Natural killer cell treated with Interleukin-12 subunit alpha and Interleukin-12 subunit beta and Interleukin-15 and Interleukin-18, amount 100 ng/mL, for 72 hours (primary cell): ENCODE data around the gene TRIM28. TPM values are rescaled to one million over a fixed set of nuclear protein-coding genes. Genes with fewer than 3 reads are reported as not detected.

Experiments
- ATAC-seq, 2 donors: fragments of 150-1000 bp; cut with Tn5 transposase in 1 of 2; sonication (Bioruptor Pico), chemical (Tn5 transposase) in 1 of 2; 2 replicates each; pipeline ENCODE4 v1.10.0; 2021
- DNase-seq: peaks from one replicate; pipeline ENCODE4 v3.0.0; 2022; ENCODE audit warnings: low spot score
- H3K27ac Mint-ChIP-seq, 2 donors: 1 replicate in 1 of 2; 2 replicates in 1 of 2; pipeline ENCODE4 v1.8.0; 2022; ENCODE audit warnings: mixed read lengths in 2 of 2, mild to moderate bottlenecking in 1 of 2, moderate library complexity in 1 of 2
- H3K27me3 Mint-ChIP-seq, 2 donors: 1 replicate in 1 of 2; 2 replicates in 1 of 2; pipeline ENCODE4 v1.8.0; 2022; ENCODE audit warnings: mixed read lengths in 2 of 2
- H3K36me3 Mint-ChIP-seq: one replicate; pipeline ENCODE4 v1.8.0; 2022; ENCODE audit warnings: mixed read lengths
- H3K4me1 Mint-ChIP-seq, 2 donors: 1 replicate in 1 of 2; 2 replicates in 1 of 2; pipeline ENCODE4 v1.8.0; 2022; ENCODE audit warnings: low read depth in 2 of 2, mixed read lengths in 2 of 2, mild to moderate bottlenecking in 1 of 2
- H3K4me3 Mint-ChIP-seq: one replicate; pipeline ENCODE4 v1.8.0; 2022; ENCODE audit warnings: mixed read lengths
- H3K9me3 Mint-ChIP-seq: 2 replicates; pipeline ENCODE4 v1.8.0; 2022; ENCODE audit warnings: mixed read lengths
- total RNA-seq, 2 donors: library from RNA; stranded (reverse); gene quantifications; one replicate each; pipeline ENCODE4 v1.2.3, GENCODE V29; 2022

The TRIM28 gene
- total RNA-seq, 2 donors from 2014 or later, result 424 to 774 TPM

DNA sequence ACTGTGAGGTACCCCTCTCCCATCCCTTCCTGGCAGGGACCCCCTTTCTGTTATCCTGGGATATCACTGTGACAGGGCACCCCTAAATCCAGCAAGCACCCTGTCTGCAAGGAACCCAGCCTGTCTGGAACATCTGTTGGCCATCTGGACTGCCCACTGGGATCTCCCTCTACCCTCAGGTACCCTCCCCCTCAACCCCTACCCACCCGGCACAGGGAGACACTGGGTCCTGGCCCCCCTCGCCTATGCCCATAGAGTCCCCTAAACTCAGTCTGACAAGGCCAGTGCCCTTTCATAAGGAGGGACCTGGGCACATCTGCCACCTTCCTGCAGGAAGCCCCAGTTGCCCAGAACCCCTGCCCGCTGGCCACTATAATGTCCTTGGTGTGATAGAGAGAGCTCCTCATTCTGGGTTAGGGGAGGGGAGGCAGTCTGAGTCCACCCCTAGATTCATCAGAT, 29.3 kb upstream of the TRIM28 start:
- Mint-ChIP-seq H3K4me1 (peaks cover 27 to 34% of the 10 kb centered on the region in 2 donors), H3K27me3 (no peaks in the 10 kb centered on the region), H3K9me3 (no peaks in the 10 kb centered on the region), H3K4me3 (peak overlapping the region; percentile 81), H3K27ac (peak overlapping the region in 1 of 2 donors; percentile 42), H3K36me3 (no peaks in the 10 kb centered on the region)
- DNase-seq, result no peak
- ATAC-seq, result no peak

GRCh38 chr19:58515259-58515658, 28.6 kb upstream of the TRIM28 start:
- H3K27me3 Mint-ChIP-seq, result no peaks in the 10 kb centered on the region
- H3K9me3 Mint-ChIP-seq, result no peaks in the 10 kb centered on the region
- peak overlapping the region; percentile 75 for H3K4me3 Mint-ChIP-seq
- DNase-seq, result no peak
- H3K36me3 Mint-ChIP-seq, result no peaks in the 10 kb centered on the region
- H3K4me1 Mint-ChIP-seq, result peaks cover 34 to 39% of the 10 kb centered on the region in 2 donors
- ATAC-seq, result no peak
- peak overlapping the region; percentile 40 to 49 for H3K27ac Mint-ChIP-seq

DNA sequence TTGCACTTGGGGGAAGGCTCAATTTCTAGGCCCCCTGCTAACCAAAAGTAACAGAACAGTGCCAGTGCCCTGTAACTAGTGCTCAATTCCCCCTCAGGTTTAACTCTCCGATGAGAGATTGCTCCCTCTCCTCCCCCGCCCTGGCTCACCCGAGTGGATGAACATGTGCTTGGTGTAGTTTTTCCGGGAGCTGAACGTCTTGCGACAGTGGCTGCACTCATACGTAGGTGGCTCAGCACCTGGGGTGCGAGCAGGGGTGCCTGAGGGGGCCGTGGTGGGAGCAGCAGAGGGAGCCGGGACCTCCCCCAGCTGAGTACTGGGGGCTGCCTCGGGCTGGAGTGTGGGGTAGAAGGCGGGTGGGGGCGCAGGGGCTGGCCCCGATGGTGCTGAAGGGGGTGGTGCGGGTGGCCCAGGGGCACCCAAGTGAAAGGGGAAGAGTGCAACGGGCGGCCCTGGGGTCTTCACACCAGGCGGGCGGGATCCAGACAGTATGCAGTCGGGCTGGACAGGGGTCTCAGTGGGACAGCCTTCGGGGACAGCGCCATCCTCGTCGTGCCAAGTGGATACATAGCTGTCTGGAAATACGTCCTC, 27.5 kb upstream of the TRIM28 start:
- Mint-ChIP-seq H3K27ac (peak overlapping the region in 1 of 2 donors; percentile 40), H3K4me1 (peaks cover 38 to 40% of the 10 kb centered on the region in 2 donors), H3K4me3 (no peak overlapping the region), H3K36me3 (no peaks in the 10 kb centered on the region), H3K27me3 (no peaks in the 10 kb centered on the region), H3K9me3 (no peaks in the 10 kb centered on the region)
- no peak for DNase-seq
- no peak for ATAC-seq

- H3K4me3 Mint-ChIP-seq, result peak overlapping the region; percentile 99
- DNase-seq (no peak), ATAC-seq (no peak)
- no peak overlapping the region for H3K27ac Mint-ChIP-seq
- no peaks in the 10 kb centered on the region for H3K27me3 Mint-ChIP-seq
- H3K9me3 Mint-ChIP-seq, result no peaks in the 10 kb centered on the region
- H3K4me1 Mint-ChIP-seq, result peaks cover 38 to 40% of the 10 kb centered on the region in 2 donors
- no peaks in the 10 kb centered on the region for H3K36me3 Mint-ChIP-seq
Measured at GRCh38 chr19:58516964-58517833, 26.7 kb upstream of the TRIM28 start.

DNA sequence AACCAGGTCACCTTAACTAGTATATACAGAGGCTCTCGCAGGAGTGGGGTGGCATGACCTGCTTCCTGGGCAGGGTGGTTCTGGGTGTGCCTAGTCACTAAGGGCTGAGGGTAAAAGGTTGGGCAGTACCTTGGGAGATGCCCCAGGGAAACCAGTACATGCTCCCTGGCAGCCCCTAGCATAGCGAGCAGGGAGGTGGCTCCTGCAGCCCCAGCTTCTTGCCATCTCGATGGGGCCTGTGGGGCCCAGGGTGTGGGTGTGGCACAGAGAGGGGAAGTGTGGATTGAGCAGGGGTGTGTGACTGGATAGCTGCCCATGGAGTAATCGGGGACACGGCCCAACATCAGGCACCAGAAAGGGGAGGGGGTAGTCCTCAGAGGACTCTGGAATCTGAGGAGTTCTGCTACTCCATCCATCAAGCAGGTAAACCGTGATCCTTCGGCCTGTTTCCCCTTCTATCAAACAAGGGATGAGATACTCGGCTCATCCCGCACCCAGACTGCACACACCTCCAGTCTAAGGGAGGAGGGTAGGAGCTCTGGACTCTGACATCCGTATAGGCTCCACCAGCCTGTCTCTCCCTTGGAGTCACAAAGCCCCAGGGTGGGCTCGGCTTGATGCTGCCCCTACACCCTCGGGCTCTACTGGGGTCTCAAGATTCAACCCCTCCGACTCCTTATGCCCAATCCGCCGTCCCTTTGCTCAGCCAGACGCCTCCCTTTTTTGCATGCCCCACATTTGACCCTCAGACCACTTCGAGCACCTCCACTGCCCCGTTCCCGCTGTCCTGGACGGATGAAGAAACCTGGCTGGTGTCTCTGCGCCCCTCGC, 25.4 kb upstream of the TRIM28 start:
- ATAC-seq, result no peak
- Mint-ChIP-seq H3K27me3 (no peaks in the 10 kb centered on the region), H3K4me3 (peak overlapping the region; percentile 99), H3K4me1 (peaks cover 38 to 43% of the 10 kb centered on the region in 2 donors), H3K9me3 (no peaks in the 10 kb centered on the region), H3K36me3 (no peaks in the 10 kb centered on the region), H3K27ac (peak overlapping the region; percentile 96 to 98)
- no peak for DNase-seq

DNA sequence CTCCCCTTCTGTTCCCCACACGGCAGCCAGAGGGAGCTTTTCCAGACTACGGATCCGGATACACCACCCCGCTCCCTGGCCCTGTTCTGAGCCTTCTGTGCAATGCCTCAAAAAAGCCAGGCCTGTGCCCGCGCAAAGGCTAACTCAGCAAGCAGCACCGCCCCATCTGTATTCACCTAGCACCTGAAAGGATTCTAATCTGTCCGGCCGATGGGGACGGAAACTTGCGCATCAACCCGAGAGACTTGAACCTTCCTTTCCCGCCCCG, 24.8 kb upstream of the TRIM28 start:
- Mint-ChIP-seq H3K36me3 (no peaks in the 10 kb centered on the region), H3K4me1 (peaks cover 38 to 39% of the 10 kb centered on the region in 2 donors), H3K27ac (peak overlapping the region; percentile 96 to 98), H3K4me3 (peak overlapping the region; percentile 99), H3K9me3 (no peaks in the 10 kb centered on the region), H3K27me3 (no peaks in the 10 kb centered on the region)
- ATAC-seq (peak in 1 of 2 donors; percentile 10), DNase-seq (no peak)

- peaks cover 34 to 38% of the 10 kb centered on the region in 2 donors for H3K4me1 Mint-ChIP-seq
- H3K27me3 Mint-ChIP-seq, result no peaks in the 10 kb centered on the region
- peak within 1 kb of the TSS; percentile 96 to 98 for H3K27ac Mint-ChIP-seq
- no peaks in the 10 kb centered on the region for H3K36me3 Mint-ChIP-seq
- no peaks in the 10 kb centered on the region for H3K9me3 Mint-ChIP-seq
- ATAC-seq, result peak; percentile 90 to 93
- H3K4me3 Mint-ChIP-seq, result peak within 1 kb of the TSS; percentile 99
- peak; percentile 94 for DNase-seq
Measured at GRCh38 chr19:58519355-58520256, 24.3 kb upstream of the TRIM28 start, which contains the start of gene ZBTB45. Gene ZBTB45, minus strand, starts transcription at chr19:58519810. Its CDS starts 2,137 bp downstream, at chr19:58517673.

DNA sequence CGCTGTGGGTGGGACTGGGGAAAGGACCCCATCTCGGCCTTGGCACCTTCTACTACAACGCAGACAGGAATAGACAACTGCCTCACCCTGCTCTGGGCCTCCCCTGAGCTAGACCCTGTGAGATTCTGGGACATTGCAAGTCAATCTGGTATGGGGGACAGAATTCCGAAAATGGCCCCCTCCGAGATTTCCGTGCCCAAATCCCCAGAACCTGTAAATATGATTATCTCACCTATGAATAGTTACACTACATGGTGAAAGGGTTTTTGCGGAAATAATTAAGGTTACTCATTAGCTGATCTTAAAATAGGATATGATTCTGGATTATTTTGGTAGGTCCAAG, 23.6 kb upstream of the TRIM28 start:
- peak overlapping the region; percentile 96 to 98 for H3K27ac Mint-ChIP-seq
- peaks cover 32 to 37% of the 10 kb centered on the region in 2 donors for H3K4me1 Mint-ChIP-seq
- DNase-seq (no peak), ATAC-seq (no peak)
- H3K27me3 Mint-ChIP-seq, result no peaks in the 10 kb centered on the region
- H3K4me3 Mint-ChIP-seq, result peak overlapping the region; percentile 99
- no peaks in the 10 kb centered on the region for H3K36me3 Mint-ChIP-seq
- no peaks in the 10 kb centered on the region for H3K9me3 Mint-ChIP-seq

DNA sequence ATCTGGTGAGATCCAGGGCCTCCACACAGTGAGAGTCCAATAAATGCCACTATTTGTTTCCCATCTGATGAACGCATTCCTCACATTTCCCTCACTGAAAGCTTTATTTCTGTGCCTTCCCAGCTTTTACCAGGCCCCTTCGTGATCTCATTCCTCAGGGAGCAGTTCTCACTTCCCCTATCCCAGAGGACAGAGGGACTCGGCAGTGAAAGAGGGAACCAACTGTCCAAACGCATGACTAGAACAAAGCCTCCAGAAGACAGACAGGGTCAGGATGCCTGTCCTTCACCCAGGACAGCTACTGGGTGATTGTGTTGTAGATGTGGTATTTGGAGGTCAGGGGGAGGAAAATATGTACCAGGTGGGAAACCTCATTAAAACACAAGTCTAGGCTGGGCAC, 22.2 kb upstream of the TRIM28 start:
- no peaks in the 10 kb centered on the region for H3K27me3 Mint-ChIP-seq
- H3K36me3 Mint-ChIP-seq, result no peaks in the 10 kb centered on the region
- H3K27ac Mint-ChIP-seq, result no peak overlapping the region
- H3K9me3 Mint-ChIP-seq, result no peaks in the 10 kb centered on the region
- ATAC-seq (no peak), DNase-seq (no peak)
- peak overlapping the region; percentile 37 for H3K4me3 Mint-ChIP-seq
- peaks cover 23 to 29% of the 10 kb centered on the region in 2 donors for H3K4me1 Mint-ChIP-seq

DNA sequence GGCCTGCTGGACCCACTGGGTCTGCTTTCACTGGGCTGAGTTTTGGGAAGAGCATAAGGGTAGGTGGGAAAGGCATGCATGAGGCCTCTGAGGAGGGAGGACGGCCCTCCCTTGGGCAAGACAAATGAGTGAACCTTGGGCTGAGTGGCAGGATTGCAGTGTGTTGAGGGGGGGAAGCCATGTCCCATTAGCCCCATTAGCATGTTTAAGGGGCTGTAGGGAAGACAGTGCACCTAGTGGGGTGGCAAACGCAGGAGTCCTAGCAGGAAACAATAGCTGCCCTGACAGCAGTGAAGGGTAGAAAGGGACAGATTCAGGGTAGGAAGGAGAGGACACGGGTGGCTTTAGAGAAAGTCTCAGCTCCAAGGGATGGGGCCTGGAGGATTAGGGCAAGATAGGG, 21.2 kb upstream of the TRIM28 start:
- Mint-ChIP-seq H3K27me3 (no peaks in the 10 kb centered on the region), H3K27ac (peak overlapping the region in 1 of 2 donors; percentile 47), H3K4me1 (peaks cover 23 to 29% of the 10 kb centered on the region in 2 donors), H3K36me3 (no peaks in the 10 kb centered on the region), H3K4me3 (no peak overlapping the region), H3K9me3 (no peaks in the 10 kb centered on the region)
- ATAC-seq (no peak), DNase-seq (no peak)

- Mint-ChIP-seq H3K9me3 (no peaks in the 10 kb centered on the region), H3K4me3 (no peak overlapping the region), H3K27me3 (peaks cover 2 to 16% of the 10 kb centered on the region in 2 donors), H3K4me1 (no peaks in the 10 kb centered on the region), H3K27ac (no peak overlapping the region), H3K36me3 (no peaks in the 10 kb centered on the region)
- no peak for ATAC-seq
- no peak for DNase-seq
Measured at GRCh38 chr19:58529405-58529804, 14.5 kb upstream of the TRIM28 start.

DNA sequence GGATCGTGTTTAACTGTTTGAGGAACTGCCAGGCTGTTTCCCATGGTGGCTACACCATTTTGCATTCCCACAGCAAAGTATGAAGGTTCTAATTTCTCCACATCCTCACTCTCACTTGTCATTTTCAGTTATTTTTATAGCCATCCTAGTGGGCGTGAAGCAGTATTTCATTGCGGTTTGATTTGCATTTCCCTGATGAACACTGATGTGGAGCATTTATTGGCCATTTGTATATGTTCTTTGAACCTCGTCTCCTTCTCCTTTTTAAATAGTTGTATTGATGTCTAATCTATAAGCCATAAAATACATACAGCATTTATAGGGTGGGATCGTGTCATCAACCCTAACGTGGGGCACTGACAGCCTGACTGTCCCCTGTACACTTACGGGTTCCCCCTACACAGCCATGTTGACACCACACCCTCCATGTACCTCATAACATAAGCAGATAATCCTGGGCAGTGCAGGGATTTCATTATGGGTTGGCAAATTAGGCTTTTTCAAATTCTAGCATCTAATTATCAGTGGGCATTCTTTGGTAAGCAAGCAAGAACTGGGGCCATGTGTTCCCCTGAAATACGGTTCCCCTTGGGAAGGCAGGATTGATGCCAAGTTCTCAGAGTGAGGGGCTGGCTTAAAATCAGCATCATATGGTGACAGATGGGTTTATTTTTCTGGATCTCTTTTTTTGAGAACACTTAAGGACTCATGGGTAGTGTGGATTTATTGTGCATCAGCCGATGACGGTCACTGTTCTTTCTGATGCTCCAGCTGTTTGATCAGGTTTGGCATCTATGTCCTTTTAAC, 12.6 kb upstream of the TRIM28 start:
- Mint-ChIP-seq H3K27me3 (peaks cover 2 to 16% of the 10 kb centered on the region in 2 donors), H3K36me3 (no peaks in the 10 kb centered on the region)
- ATAC-seq, result no peak

More for the DNA sequence above, 12.6 kb upstream of the TRIM28 start:
- Mint-ChIP-seq H3K4me3 (no peak overlapping the region), H3K4me1 (no peaks in the 10 kb centered on the region), H3K9me3 (no peaks in the 10 kb centered on the region), H3K27ac (no peak overlapping the region)
- no peak for DNase-seq
